ENCODE data around the gene EML1.

The EML1 gene

GRCh38 chr14:99795046-99795445, 1.8 kb downstream of the EML1 start:
- DNase-seq (ENCODE audit: low read depth) = no peak
- TF ChIP-seq CTCF (IDR thresholded peaks at IDR 0.05; ENCODE audit: low read length, missing control alignments) = no peak
- H3K4me3 ChIP-seq (replicated peaks; ENCODE audit: low read depth, low read length) = no peak overlapping the region

- DNase-seq (ENCODE audit: low read depth) = no peak
- no peak overlapping the region for H3K4me3 ChIP-seq (replicated peaks; ENCODE audit: low read depth, low read length)
- TF ChIP-seq CTCF (IDR thresholded peaks at IDR 0.05; ENCODE audit: low read length, missing control alignments) = no peak
Measured at GRCh38 chr14:99797231-99797630, 4.0 kb downstream of the EML1 start.

GRCh38 chr14:99800781-99801180, 7.6 kb downstream of the EML1 start:
- no peak for DNase-seq (ENCODE audit: low read depth)
- no peak overlapping the region for H3K4me3 ChIP-seq (replicated peaks; ENCODE audit: low read depth, low read length)
- no peak for TF ChIP-seq CTCF (IDR thresholded peaks at IDR 0.05; ENCODE audit: low read length, missing control alignments)

GRCh38 chr14:99802301-99803105, 9.3 kb downstream of the EML1 start:
- no peak for DNase-seq (ENCODE audit: low read depth)
- H3K4me3 ChIP-seq (replicated peaks; ENCODE audit: low read depth, low read length) = no peak overlapping the region
- no peak for TF ChIP-seq CTCF (IDR thresholded peaks at IDR 0.05; ENCODE audit: low read length, missing control alignments)

GRCh38 chr14:99803106-99803775, 10.0 kb downstream of the EML1 start:
- no peak for TF ChIP-seq CTCF (IDR thresholded peaks at IDR 0.05; ENCODE audit: low read length, missing control alignments)
- no peak overlapping the region for H3K4me3 ChIP-seq (replicated peaks; ENCODE audit: low read depth, low read length)
- DNase-seq (ENCODE audit: low read depth) = no peak

GRCh38 chr14:99803803-99804202, 10.6 kb downstream of the EML1 start:
- TF ChIP-seq CTCF (IDR thresholded peaks at IDR 0.05; ENCODE audit: low read length, missing control alignments) = no peak
- DNase-seq (ENCODE audit: low read depth) = no peak

More at GRCh38 chr14:99803803-99804202, 10.6 kb downstream of the EML1 start:
- H3K4me3 ChIP-seq (replicated peaks; ENCODE audit: low read depth, low read length) = no peak overlapping the region

Measured in fibroblast of pulmonary artery (primary cell).